Gastrocnemius medialis (tissue), 4 donors: ENCODE results near the gene EXOC7. TPM values are rescaled to one million over a fixed set of nuclear protein-coding genes. Genes with fewer than 3 reads are reported as not detected.

ENCODE experiments used
- ATAC-seq, 2 donors: fragments of 150-250 bp; one replicate each; pipeline ENCODE4 v1.9.1; 2016
- DNase-seq, 2 donors: peaks; one replicate each; pipeline ENCODE4 v3.0.0-alpha.2; 2019
- H3K27ac ChIP-seq, 4 donors: fragments of 200-600 bp; sonication (generic); 1 replicate in 1 of 4; 2 replicates in 3 of 4; pipeline ENCODE4 v1.5.1; 2016 to 2018; ENCODE audit warnings: mild to moderate bottlenecking in 2 of 4, moderate library complexity in 1 of 4
- H3K27me3 ChIP-seq, 3 donors: fragments of 200-600 bp; sonication (generic) in 2 of 3; 1 replicate in 1 of 3; 2 replicates in 2 of 3; pipeline versions ENCODE4 v1.5.1 to v1.6.0; 2016 to 2019; ENCODE audit warnings: mild to moderate bottlenecking in 1 of 3, moderate library complexity in 1 of 3
- H3K36me3 ChIP-seq, 2 donors: fragments of 200-600 bp; sonication (generic) in 1 of 2; one replicate each; pipeline ENCODE4 v1.5.1; 2017 to 2018
- H3K4me1 ChIP-seq, 2 donors: fragments of 200-600 bp; sonication (generic) in 1 of 2; one replicate each; pipeline ENCODE4 v1.5.1; 2016 to 2017; ENCODE audit warnings: mild to moderate bottlenecking in 2 of 2
- H3K4me3 ChIP-seq, 4 donors: fragments of 200-600 bp; sonication (generic) in 3 of 4; 1 replicate in 1 of 4; 2 replicates in 3 of 4; pipeline ENCODE4 v1.5.1; 2016 to 2019; ENCODE audit warnings: mild to moderate bottlenecking in 2 of 4
- H3K9me3 ChIP-seq, 3 donors: fragments of 200-600 bp; sonication (generic) in 2 of 3; 1 replicate in 1 of 3; 2 replicates in 2 of 3; pipeline ENCODE4 v1.5.1; 2016 to 2019
- POLR2A ChIP-seq, 2 donors: fragments of 450-650 bp; IDR thresholded peaks; one replicate each; pipeline ENCODE4 v1.6.1; 2017; ENCODE audit warnings: antibody characterized with exemption in 2 of 2, mild to moderate bottlenecking in 2 of 2, moderate library complexity in 2 of 2
- in situ Hi-C, 4 donors: fragments of 200-750 bp; cut with MboI; loops; one replicate each; pipeline versions ENCODE4 v1.15.0 to v1.8.0; 2017; ENCODE audit warnings: low sequenced_read_pairs in 4 of 4
- intact Hi-C: fragments of 100-400 bp; cut with DNase I; formaldehyde crosslinking; loops from one replicate; pipeline ENCODE4 v1.15.1; 2023; ENCODE audit warnings: low total_unique reads
- total RNA-seq, 4 donors: library from RNA; depleted of rRNA; stranded (reverse); fragments of >200 nt; gene quantifications; one replicate each; pipeline versions ENCODE4 v1.1.0 to v1.2.3, GENCODE V29; 2016
- TF ChIP-seq, protein P1 (sequence below), 5 experiments: fragments of 450-650 bp in 3 of 5; fragments of 200-600 bp in 2 of 5; sonication (generic) in 2 of 5; IDR thresholded peaks in 4 of 5; conservative IDR thresholded peaks in 1 of 5; 1 replicate in 4 of 5; 2 replicates in 1 of 5; pipeline ENCODE4 v1.5.1; 2016 to 2019; ENCODE audit warnings: antibody characterized with exemption in 5 of 5, mild to moderate bottlenecking in 3 of 5, moderate library complexity in 3 of 5

The EXOC7 gene, protein sequence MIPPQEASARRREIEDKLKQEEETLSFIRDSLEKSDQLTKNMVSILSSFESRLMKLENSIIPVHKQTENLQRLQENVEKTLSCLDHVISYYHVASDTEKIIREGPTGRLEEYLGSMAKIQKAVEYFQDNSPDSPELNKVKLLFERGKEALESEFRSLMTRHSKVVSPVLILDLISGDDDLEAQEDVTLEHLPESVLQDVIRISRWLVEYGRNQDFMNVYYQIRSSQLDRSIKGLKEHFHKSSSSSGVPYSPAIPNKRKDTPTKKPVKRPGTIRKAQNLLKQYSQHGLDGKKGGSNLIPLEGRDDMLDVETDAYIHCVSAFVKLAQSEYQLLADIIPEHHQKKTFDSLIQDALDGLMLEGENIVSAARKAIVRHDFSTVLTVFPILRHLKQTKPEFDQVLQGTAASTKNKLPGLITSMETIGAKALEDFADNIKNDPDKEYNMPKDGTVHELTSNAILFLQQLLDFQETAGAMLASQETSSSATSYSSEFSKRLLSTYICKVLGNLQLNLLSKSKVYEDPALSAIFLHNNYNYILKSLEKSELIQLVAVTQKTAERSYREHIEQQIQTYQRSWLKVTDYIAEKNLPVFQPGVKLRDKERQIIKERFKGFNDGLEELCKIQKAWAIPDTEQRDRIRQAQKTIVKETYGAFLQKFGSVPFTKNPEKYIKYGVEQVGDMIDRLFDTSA
- 10 to 100 TPM; 49.5 to 70.7 (median 53.9) TPM for total RNA-seq

DNA sequence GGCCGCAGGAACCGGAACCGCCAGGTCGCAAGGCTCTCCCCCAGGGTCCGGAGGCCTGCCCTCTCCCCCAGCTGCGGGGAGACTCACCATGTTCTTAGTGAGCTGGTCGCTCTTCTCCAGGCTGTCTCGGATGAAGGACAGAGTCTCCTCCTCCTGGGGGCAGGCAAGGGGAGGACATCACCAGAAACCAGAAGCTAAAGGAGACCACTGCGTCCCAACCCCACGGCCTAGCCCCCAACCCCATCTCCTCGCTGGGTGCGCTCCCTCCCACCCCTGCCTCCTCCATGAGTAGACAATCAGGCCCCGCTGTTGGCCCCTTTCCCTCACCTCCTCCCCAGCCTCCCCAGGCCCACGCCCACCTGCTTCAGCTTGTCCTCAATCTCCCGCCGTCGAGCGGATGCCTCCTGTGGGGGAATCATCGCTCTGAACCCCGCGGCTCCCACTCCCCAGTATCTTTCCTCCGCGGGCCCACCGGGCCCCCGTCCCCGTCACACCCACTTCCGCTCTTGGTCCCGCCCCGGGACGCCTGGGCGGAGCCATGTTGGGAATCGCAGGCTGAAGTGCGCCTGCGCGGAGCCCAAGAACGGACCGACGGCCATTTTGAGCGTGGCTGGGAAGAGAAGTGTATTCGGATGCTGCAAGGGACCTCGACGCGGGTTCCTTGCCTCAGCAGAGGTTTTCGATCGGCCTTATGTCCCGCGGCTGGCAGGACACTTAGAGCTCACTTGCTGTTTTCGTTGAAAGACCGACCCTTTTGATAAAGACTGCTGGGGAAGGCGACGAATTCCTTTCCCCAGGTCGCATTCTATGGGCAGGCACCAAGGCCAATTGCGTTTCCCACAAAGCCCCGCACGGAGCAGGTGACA lies at the start of gene EXOC7:
TSS of gene EXOC7 (minus strand) at position 514 of the 866 bp plus-strand sequence. CDS start at position 419, 95 bp downstream.
- peak within 1 kb of the TSS; percentile 79 to 93 (median 84) for H3K27ac ChIP-seq
- H3K36me3 ChIP-seq, result peaks cover 0 to 28% of the 10 kb centered on the region in 2 donors
- in situ Hi-C loops (no loop called here), intact Hi-C loops (loop anchor here (5.0 kb wide), 1 partner anchor 126 kb away; the partner anchor contains the start of genes ACOX1 and TEN1)
- TF ChIP-seq, protein P1, sequence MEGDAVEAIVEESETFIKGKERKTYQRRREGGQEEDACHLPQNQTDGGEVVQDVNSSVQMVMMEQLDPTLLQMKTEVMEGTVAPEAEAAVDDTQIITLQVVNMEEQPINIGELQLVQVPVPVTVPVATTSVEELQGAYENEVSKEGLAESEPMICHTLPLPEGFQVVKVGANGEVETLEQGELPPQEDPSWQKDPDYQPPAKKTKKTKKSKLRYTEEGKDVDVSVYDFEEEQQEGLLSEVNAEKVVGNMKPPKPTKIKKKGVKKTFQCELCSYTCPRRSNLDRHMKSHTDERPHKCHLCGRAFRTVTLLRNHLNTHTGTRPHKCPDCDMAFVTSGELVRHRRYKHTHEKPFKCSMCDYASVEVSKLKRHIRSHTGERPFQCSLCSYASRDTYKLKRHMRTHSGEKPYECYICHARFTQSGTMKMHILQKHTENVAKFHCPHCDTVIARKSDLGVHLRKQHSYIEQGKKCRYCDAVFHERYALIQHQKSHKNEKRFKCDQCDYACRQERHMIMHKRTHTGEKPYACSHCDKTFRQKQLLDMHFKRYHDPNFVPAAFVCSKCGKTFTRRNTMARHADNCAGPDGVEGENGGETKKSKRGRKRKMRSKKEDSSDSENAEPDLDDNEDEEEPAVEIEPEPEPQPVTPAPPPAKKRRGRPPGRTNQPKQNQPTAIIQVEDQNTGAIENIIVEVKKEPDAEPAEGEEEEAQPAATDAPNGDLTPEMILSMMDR (IDR thresholded peaks at IDR 0.05 in 4 of 5, conservative IDR thresholded peaks at IDR 0.05 in 1 of 5), result no peak
- TF ChIP-seq POLR2A (IDR thresholded peaks at IDR 0.05), result peak; percentile 47 to 64
- H3K9me3 ChIP-seq, result no peaks in the 10 kb centered on the region
- H3K4me3 ChIP-seq, result peak within 1 kb of the TSS; percentile 84 to 94 (median 89)
- DNase-seq (peak; percentile 81 to 87), ATAC-seq (peak; percentile 94 to 95)
- no peaks in the 10 kb centered on the region for H3K27me3 ChIP-seq
- H3K4me1 ChIP-seq, result peaks cover 13 to 18% of the 10 kb centered on the region in 2 donors

- TF ChIP-seq, protein P1 (IDR thresholded peaks at IDR 0.05 in 4 of 5, conservative IDR thresholded peaks at IDR 0.05 in 1 of 5), result no peak
- TF ChIP-seq POLR2A (IDR thresholded peaks at IDR 0.05), result no peak
- ATAC-seq, result no peak
- intact Hi-C loops (no loop called here), in situ Hi-C loops (no loop called here)
- Histone ChIP-seq H3K27me3 (no peaks in the 10 kb centered on the region), H3K9me3 (no peaks in the 10 kb centered on the region), H3K4me1 (no peaks in the 10 kb centered on the region), H3K27ac (no peak overlapping the region), H3K36me3 (peaks cover 0 to 27% of the 10 kb centered on the region in 2 donors), H3K4me3 (no peak overlapping the region)
- no peak for DNase-seq
Observed at GRCh38 chr17:76153202-76153601, 49.6 kb upstream of the EXOC7 start.

- intact Hi-C loops, result no loop called here
- DNase-seq, result no peak
- in situ Hi-C loops, result no loop called here
Observed at GRCh38 chr17:76152591-76152990, 49.0 kb upstream of the EXOC7 start.

DNA sequence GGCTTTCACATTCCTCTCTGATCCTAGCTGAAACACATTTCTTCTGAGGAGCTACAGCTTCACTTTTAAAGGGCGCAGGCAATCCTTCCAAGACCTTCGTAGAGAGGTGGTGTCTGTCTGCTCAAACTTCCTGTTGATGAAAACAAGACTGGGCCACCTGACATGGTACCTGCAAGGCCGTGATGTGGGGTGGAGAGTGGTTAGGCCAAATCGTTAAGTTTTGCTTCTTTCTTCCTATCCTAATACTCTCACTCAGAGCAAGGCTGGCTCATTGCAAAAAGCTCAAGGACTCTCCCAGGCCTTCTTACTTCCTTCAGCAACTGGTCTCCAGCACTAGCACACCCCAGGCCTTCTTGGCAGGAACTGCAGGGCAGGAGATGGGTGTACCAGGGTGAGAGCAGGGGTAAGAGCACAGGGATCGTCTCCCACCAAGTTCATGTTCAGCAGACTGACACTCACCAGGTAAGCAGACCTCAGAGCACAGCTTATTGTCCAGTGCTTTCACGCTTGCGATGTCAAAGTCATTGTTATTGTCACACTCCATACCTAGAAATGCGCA lies 48.4 kb upstream of the EXOC7 start:
- Histone ChIP-seq H3K4me3 (no peak overlapping the region), H3K36me3 (peaks cover 0 to 17% of the 10 kb centered on the region in 2 donors), H3K27me3 (no peaks in the 10 kb centered on the region), H3K27ac (no peak overlapping the region), H3K4me1 (no peaks in the 10 kb centered on the region), H3K9me3 (no peaks in the 10 kb centered on the region)
- intact Hi-C loops, result no loop called here
- no peak for TF ChIP-seq POLR2A (IDR thresholded peaks at IDR 0.05)
- TF ChIP-seq, protein P1 (IDR thresholded peaks at IDR 0.05 in 4 of 5, conservative IDR thresholded peaks at IDR 0.05 in 1 of 5), result no peak
- DNase-seq (no peak), ATAC-seq (no peak)
- in situ Hi-C loops, result no loop called here

More at GRCh38 chr17:76152591-76152990, 49.0 kb upstream of the EXOC7 start:
- H3K27ac ChIP-seq, result no peak overlapping the region
- H3K36me3 ChIP-seq, result peaks cover 0 to 20% of the 10 kb centered on the region in 2 donors
- no peaks in the 10 kb centered on the region for H3K9me3 ChIP-seq
- no peak for ATAC-seq
- H3K27me3 ChIP-seq, result no peaks in the 10 kb centered on the region
- no peaks in the 10 kb centered on the region for H3K4me1 ChIP-seq
- H3K4me3 ChIP-seq, result no peak overlapping the region
- TF ChIP-seq POLR2A (IDR thresholded peaks at IDR 0.05), result no peak
- TF ChIP-seq, protein P1 (IDR thresholded peaks at IDR 0.05 in 4 of 5, conservative IDR thresholded peaks at IDR 0.05 in 1 of 5), result no peak
